ENCODE measurements around the gene ACSL6.

ACSL6 gene

GRCh38 chr5:131913603-131914002 lies 97.9 kb downstream of the ACSL6 start:
- H3K36me3 ChIP-seq (ENCODE audit: control insufficient read depth in 2 of 2, insufficient read depth in 1 of 2, low read length in 2 of 2) = no peaks in the 10 kb centered on the region
- TF ChIP-seq ZNF488 (tag by site-specific recombination; IDR thresholded peaks at IDR 0.05) (no peak), YY1 (tag by site-specific recombination; IDR thresholded peaks at IDR 0.05) (no peak), ZSCAN5A (tag by site-specific recombination; IDR thresholded peaks at IDR 0.05) (no peak), ZNF175 (tag by site-specific recombination; IDR thresholded peaks at IDR 0.05) (no peak), ZBTB8A (tag by site-specific recombination; IDR thresholded peaks at IDR 0.05) (no peak), ZNF677 (tag by site-specific recombination; IDR thresholded peaks at IDR 0.05) (no peak), ZNF16 (tag by site-specific recombination; IDR thresholded peaks at IDR 0.05; ENCODE audit: low read depth) (no peak), ZNF112 (tag by site-specific recombination; IDR thresholded peaks at IDR 0.05) (no peak), ZNF274 (IDR thresholded peaks at IDR 0.05; ENCODE audit: low read length) (no peak), ZNF274 (tag by site-specific recombination; IDR thresholded peaks at IDR 0.05; ENCODE audit: borderline replicate concordance) (no peak), ZFP37 (tag by site-specific recombination; IDR thresholded peaks at IDR 0.05) (no peak), YY2 (tag by site-specific recombination; IDR thresholded peaks at IDR 0.05) (no peak), MEIS1 (CRISPR knock-in tag; IDR thresholded peaks at IDR 0.05; ENCODE audit: borderline replicate concordance) (no peak), ZNF654 (tag by site-specific recombination; IDR thresholded peaks at IDR 0.05; ENCODE audit: low read depth) (no peak), ZNF311 (tag by site-specific recombination; IDR thresholded peaks at IDR 0.05; ENCODE audit: borderline replicate concordance) (no peak), ZNF785 (tag by site-specific recombination; IDR thresholded peaks at IDR 0.05) (no peak), ZNF768 (tag by site-specific recombination; IDR thresholded peaks at IDR 0.05) (no peak), ZNF426 (tag by site-specific recombination; IDR thresholded peaks at IDR 0.05) (no peak), ZBTB49 (tag by site-specific recombination; IDR thresholded peaks at IDR 0.05; ENCODE audit: low read depth) (no peak), TCF7L2 (IDR thresholded peaks at IDR 0.05; ENCODE audit: borderline replicate concordance, low read depth, low read length) (no peak), SCRT1 (tag by site-specific recombination; IDR thresholded peaks at IDR 0.05; ENCODE audit: borderline replicate concordance) (no peak)
- H3K4me3 ChIP-seq (ENCODE audit: low read depth, low read length) = no peak overlapping the region
- no peak overlapping the region for H3K27ac ChIP-seq (ENCODE audit: extremely low read depth, low read depth, low read length)
- no peaks in the 10 kb centered on the region for H3K4me1 ChIP-seq (ENCODE audit: control insufficient read depth, insufficient read depth, low read length)
- no peaks in the 10 kb centered on the region for H3K9me3 ChIP-seq (ENCODE audit: control insufficient read depth, insufficient read depth, low read depth, low read length)
- CTCF ChIA-PET = interaction anchor here (0.5 kb wide), 1 partner anchor 475 kb away, joined by 3 read pairs; no protein-coding TSS in a partner anchor
- POLR2A ChIA-PET = no interaction called here

- Histone ChIP-seq H3K9me3 (ENCODE audit: control insufficient read depth, insufficient read depth, low read depth, low read length) (no peaks in the 10 kb centered on the region), H3K4me3 (ENCODE audit: low read depth, low read length) (no peak overlapping the region), H3K4me1 (ENCODE audit: control insufficient read depth, insufficient read depth, low read length) (no peaks in the 10 kb centered on the region), H3K27ac (ENCODE audit: extremely low read depth, low read depth, low read length) (no peak overlapping the region), H3K36me3 (ENCODE audit: control insufficient read depth in 2 of 2, insufficient read depth in 1 of 2, low read length in 2 of 2) (no peaks in the 10 kb centered on the region)
- TF ChIP-seq ZNF837 (tag by site-specific recombination; IDR thresholded peaks at IDR 0.05) = no peak
- no peak for TF ChIP-seq ZNF416 (tag by site-specific recombination; IDR thresholded peaks at IDR 0.05)
- no peak for TF ChIP-seq MZF1 (tag by site-specific recombination; IDR thresholded peaks at IDR 0.05; ENCODE audit: borderline replicate concordance)
- TF ChIP-seq CTCF (tag by site-specific recombination; IDR thresholded peaks at IDR 0.05) = no peak
- TF ChIP-seq ZNF514 (tag by site-specific recombination; IDR thresholded peaks at IDR 0.05) = no peak
- TF ChIP-seq ZNF202 (tag by site-specific recombination; IDR thresholded peaks at IDR 0.05; ENCODE audit: borderline replicate concordance) = no peak
- TF ChIP-seq ZNF654 (tag by site-specific recombination; IDR thresholded peaks at IDR 0.05; ENCODE audit: low read depth) = no peak
- TF ChIP-seq ZNF138 (tag by site-specific recombination; IDR thresholded peaks at IDR 0.05; ENCODE audit: borderline replicate concordance) = no peak
- no peak for TF ChIP-seq ZNF776 (tag by site-specific recombination; IDR thresholded peaks at IDR 0.05; ENCODE audit: borderline replicate concordance)
- no peak for TF ChIP-seq ZNF112 (tag by site-specific recombination; IDR thresholded peaks at IDR 0.05)
- TF ChIP-seq ZNF561 (tag by site-specific recombination; IDR thresholded peaks at IDR 0.05; ENCODE audit: borderline replicate concordance) = no peak
- TF ChIP-seq ZNF843 (tag by site-specific recombination; IDR thresholded peaks at IDR 0.05) = no peak
- ChIA-PET POLR2A (no interaction called here), CTCF (interaction anchor here (0.5 kb wide), 1 partner anchor 28 kb away, joined by 4 read pairs; no protein-coding TSS in a partner anchor)
Measured at GRCh38 chr5:131906668-131907067, 104.8 kb downstream of the ACSL6 start.

All from HEK293 (cell line).